H1 (cell line): ENCODE data around the gene CAVIN2. TPM values are rescaled to one million over a fixed set of nuclear protein-coding genes. Genes with fewer than 3 reads are reported as not detected.

Experiments
- CTCF ChIA-PET: fragments of 300-600 bp; sonication (Branson Sonifier 250); formaldehyde crosslinking; loops from one replicate; lab custom pipeline; 2021; ENCODE audit not compliant: partially characterized antibody; lab: Charles Lee
- POLR2A ChIA-PET: fragments of 300-600 bp; sonication (Branson Sonifier 250); formaldehyde crosslinking; loops from one replicate; lab custom pipeline; 2021; ENCODE audit warnings: inconsistent platforms; ENCODE audit not compliant: partially characterized antibody; lab: Charles Lee
- DNase-seq, 2 experiments: peaks; one replicate each; pipeline versions ENCODE4 v3.0.0 to v3.0.0-alpha.2; 2010 to 2022; ENCODE audit warnings: low spot score in 2 of 2, low read depth in 1 of 2, mixed read lengths in 1 of 2
- FAIRE-seq: peaks from 2 replicates; lab custom pipeline; 2011; peaks lifted over from hg19 to GRCh38; lab: Jason Lieb, UNC
- H2AFZ ChIP-seq: 2 replicates; pipeline ENCODE4 v1.8.1; 2012; ENCODE audit warnings: low read length, inconsistent platforms
- H2AK5ac ChIP-seq: 2 replicates; pipeline ENCODE4 v1.6.1; 2013; ENCODE audit warnings: low read depth, low read length
- H2BK120ac ChIP-seq: replicated peaks from 2 replicates; pipeline ENCODE3; 2013; ENCODE audit warnings: low read depth, low read length, inconsistent platforms
- H2BK12ac ChIP-seq: 2 replicates; pipeline ENCODE4 v1.6.1; 2013; ENCODE audit warnings: low read depth, low read length
- H2BK15ac ChIP-seq: 2 replicates; pipeline ENCODE4 v1.6.1; 2013; ENCODE audit warnings: low read length
- H2BK20ac ChIP-seq: 2 replicates; pipeline ENCODE4 v1.6.1; 2013; ENCODE audit warnings: low read length
- H2BK5ac ChIP-seq: 2 replicates; pipeline ENCODE4 v1.6.1; 2013; ENCODE audit warnings: low read depth, low read length
- H3K14ac ChIP-seq: 2 replicates; pipeline ENCODE4 v1.6.1; 2013; ENCODE audit warnings: inconsistent platforms; ENCODE audit not compliant: insufficient read length
- H3K18ac ChIP-seq: 2 replicates; pipeline ENCODE4 v1.6.1; 2013; ENCODE audit warnings: low read length; ENCODE audit errors: extremely low read depth
- H3K23ac ChIP-seq: 2 replicates; pipeline ENCODE4 v1.6.1; 2013; ENCODE audit warnings: inconsistent platforms; ENCODE audit not compliant: insufficient read length
- H3K23me2 ChIP-seq: 2 replicates; pipeline ENCODE4 v1.6.1; 2013; ENCODE audit warnings: low read depth, low read length
- H3K27ac ChIP-seq: 2 replicates; pipeline ENCODE4 v1.6.1; 2011; ENCODE audit warnings: low read depth, low read length, inconsistent platforms
- H3K27me3 ChIP-seq, 4 experiments: replicated peaks in 1 of 4; 1 replicate in 1 of 4; 2 replicates in 3 of 4; pipeline versions ENCODE4 v1.6.1 to v1.8.1; 2011 to 2013; ENCODE audit warnings: low read length in 3 of 4, mild to moderate bottlenecking in 3 of 4, inconsistent platforms in 2 of 4, mixed read lengths in 2 of 4, moderate library complexity in 1 of 4; ENCODE audit not compliant: control insufficient read depth in 3 of 4, insufficient read depth in 3 of 4; ENCODE audit errors: extremely low read depth in 1 of 4
- H3K36me3 ChIP-seq, 4 experiments: 2 replicates each; pipeline versions ENCODE4 v1.6.1 to v1.8.1; 2011 to 2013; ENCODE audit warnings: mild to moderate bottlenecking in 4 of 4, low read length in 3 of 4, moderate library complexity in 2 of 4, control low read depth in 1 of 4, inconsistent platforms in 1 of 4; ENCODE audit not compliant: insufficient read depth in 4 of 4, control insufficient read depth in 2 of 4
- H3K4ac ChIP-seq: replicated peaks from 2 replicates; pipeline ENCODE3; 2013; ENCODE audit warnings: low read length, low read depth, mixed read lengths, inconsistent platforms; ENCODE audit not compliant: insufficient read length
- H3K4me1 ChIP-seq, 4 experiments: replicated peaks in 1 of 4; 1 replicate in 1 of 4; 2 replicates in 3 of 4; pipeline versions ENCODE4 v1.6.1 to v1.8.1; 2011 to 2013; ENCODE audit warnings: low read length in 3 of 4, inconsistent platforms in 2 of 4, mixed read lengths in 1 of 4; ENCODE audit not compliant: insufficient read depth in 4 of 4, control insufficient read depth in 3 of 4
- H3K4me2 ChIP-seq, 2 experiments: 2 replicates each; pipeline versions ENCODE4 v1.6.1 to v1.8.1; 2011 to 2013; ENCODE audit warnings: low read depth in 2 of 2, low read length in 2 of 2, control low read depth in 1 of 2, inconsistent platforms in 1 of 2, mild to moderate bottlenecking in 1 of 2; ENCODE audit not compliant: insufficient read depth in 1 of 2
- H3K4me3 ChIP-seq, 4 experiments: fragments of 200-600, 300-600 bp in 1 of 4; sonication (generic), shearing (Covaris generic), sonication (Bioruptor Twin) in 1 of 4; 2 replicates each; pipeline versions ENCODE4 v1.5.1 to v1.8.1; 2011 to 2016; ENCODE audit warnings: low read length in 4 of 4, low read depth in 3 of 4, control low read depth in 2 of 4, inconsistent platforms in 2 of 4, mild to moderate bottlenecking in 2 of 4, mixed read lengths in 1 of 4, moderate library complexity in 1 of 4; ENCODE audit not compliant: insufficient read depth in 2 of 4; ENCODE audit errors: extremely low read depth in 1 of 4
- H3K56ac ChIP-seq: replicated peaks from 2 replicates; pipeline ENCODE3; 2013; ENCODE audit warnings: low read depth, mild to moderate bottlenecking, mixed read lengths, low read length, inconsistent platforms; ENCODE audit not compliant: insufficient read length
- H3K79me1 ChIP-seq: 2 replicates; pipeline ENCODE4 v1.6.1; 2013; ENCODE audit warnings: low read depth, low read length, control low read depth
- H3K79me2 ChIP-seq, 2 experiments: 2 replicates each; pipeline versions ENCODE4 v1.6.1 to v1.8.1; 2012 to 2013; ENCODE audit warnings: low read length in 2 of 2, mild to moderate bottlenecking in 2 of 2, inconsistent platforms in 1 of 2; ENCODE audit not compliant: insufficient read depth in 2 of 2, control insufficient read depth in 1 of 2
- H3K9ac ChIP-seq, 4 experiments: replicated peaks in 1 of 4; 1 replicate in 1 of 4; 2 replicates in 3 of 4; pipeline versions ENCODE4 v1.6.1 to v1.8.1; 2011 to 2013; ENCODE audit warnings: low read depth in 3 of 4, low read length in 3 of 4, control low read depth in 2 of 4, mild to moderate bottlenecking in 2 of 4, moderate library complexity in 2 of 4, inconsistent platforms in 1 of 4; ENCODE audit errors: extremely low read depth in 1 of 4
- H3K9me3 ChIP-seq, 2 experiments: 2 replicates each; pipeline versions ENCODE4 v1.6.1 to v1.8.1; 2012 to 2013; ENCODE audit warnings: mild to moderate bottlenecking in 2 of 2, moderate library complexity in 2 of 2, control low read depth in 1 of 2, inconsistent platforms in 1 of 2, low read depth in 1 of 2, low read length in 1 of 2, mixed read lengths in 1 of 2; ENCODE audit not compliant: insufficient read depth in 2 of 2
- H4K20me1 ChIP-seq, 2 experiments: replicated peaks in 1 of 2; 2 replicates each; pipeline versions ENCODE3 to v1.8.1; 2011 to 2013; ENCODE audit warnings: inconsistent platforms in 2 of 2, low read length in 2 of 2, mild to moderate bottlenecking in 1 of 2; ENCODE audit not compliant: insufficient read depth in 2 of 2, control insufficient read depth in 1 of 2
- H4K5ac ChIP-seq: 2 replicates; pipeline ENCODE4 v1.6.1; 2013; ENCODE audit warnings: low read length, low read depth, mixed read lengths, inconsistent platforms; ENCODE audit not compliant: insufficient read length
- H4K8ac ChIP-seq: 2 replicates; pipeline ENCODE4 v1.8.0; 2013; ENCODE audit warnings: mild to moderate bottlenecking, moderate library complexity, low read length, inconsistent platforms; ENCODE audit not compliant: insufficient read depth; ENCODE audit errors: extremely low read depth
- H4K91ac ChIP-seq: replicated peaks from 2 replicates; pipeline ENCODE3; 2013; ENCODE audit warnings: low read length, mixed read lengths, inconsistent platforms; ENCODE audit not compliant: insufficient read length
- ATF2 ChIP-seq: IDR thresholded peaks from 2 replicates; pipeline ENCODE4 v1.6.1; 2012; ENCODE audit warnings: low read length, inconsistent platforms
- GTF2F1 ChIP-seq: IDR thresholded peaks from 2 replicates; pipeline ENCODE4 v1.6.1; 2012; ENCODE audit warnings: low read depth, low read length, improper control_type of control experiment, borderline replicate concordance
- SAP30 ChIP-seq: fragments of 300-600 bp; sonication (generic); IDR thresholded peaks from 2 replicates; pipeline ENCODE4 v1.7.1; 2012; ENCODE audit warnings: low read length, moderate library complexity, mild to moderate bottlenecking, inconsistent platforms; ENCODE audit not compliant: insufficient read depth, insufficient replicate concordance
- WGBS, 2 experiments: shearing (Covaris generic) in 1 of 2; methylation state at CpG; one replicate each; pipeline versions ENCODE4 v1.1.6 to v1.1.7; 2013 to 2015; ENCODE audit warnings: low lambda C conversion rate in 2 of 2, mixed read lengths in 2 of 2, inconsistent platforms in 1 of 2, low coverage in 1 of 2, missing lambda C conversion rate in 1 of 2; ENCODE audit not compliant: insufficient replicate concordance in 2 of 2, insufficient coverage in 1 of 2, insufficient read length in 1 of 2; ENCODE audit errors: extremely low coverage in 1 of 2, missing lambda C conversion rate in 1 of 2; 5-methylcytosine and 5-hydroxymethylcytosine counted together
- polyA plus RNA-seq, 7 experiments: library from polyadenylated mRNA; depleted of rRNA in 3 of 7; stranded (reverse) in 5 of 7; unstranded in 2 of 7; fragments of >200 nt in 5 of 7; fragments of 200-250 nt in 2 of 7; gene quantifications; 1 replicate in 5 of 7; 2 replicates in 1 of 7; 4 replicates in 1 of 7; pipeline versions ENCODE4 v1.2.1 to v1.2.3, GENCODE V29; 2011 to 2013; ENCODE audit warnings: missing spikeins in 2 of 7, mixed read lengths in 2 of 7
- total RNA-seq: library from RNA; stranded (reverse); fragmentation: NEBNext Ultra II Directional; extraction: Animal tissue kit (Norgen Biotek cat#: 25700); gene quantifications from 2 replicates; pipeline ENCODE4 v1.2.1, GENCODE V29; 2021

Gene CAVIN2
- total and polyA plus RNA-seq, 2 of the 8 experiments (the other 6 are each of a cell fraction or from before 2014, with no cell fraction given): 0.03 TPM; not detected in 1

GRCh38 chr2:191857886-191858285, 11.0 kb upstream of the CAVIN2 start:
- no peaks in the 10 kb centered on the region for H3K23me2 ChIP-seq
- no peak overlapping the region for H4K8ac ChIP-seq
- H4K5ac ChIP-seq: no peak overlapping the region
- no peaks in the 10 kb centered on the region; a peak in 1 of 7 replicates for H3K4me1 ChIP-seq
- 89% methylated on average over 3 of the region's 3 CpGs; no CpG with 5 or more reads in 1 of the 2 experiments for WGBS, 2 experiments
- no peak overlapping the region for H2BK12ac ChIP-seq
- FAIRE-seq: no peak
- H2BK20ac ChIP-seq: no peak overlapping the region
- no peaks in the 10 kb centered on the region for H3K36me3 ChIP-seq
- no peaks in the 10 kb centered on the region for H3K9me3 ChIP-seq
- H2BK15ac ChIP-seq: no peak overlapping the region
- ChIA-PET CTCF (interaction anchor here (1.4 to 2.9 kb wide), 5 partner anchors 13 to 99 kb away, joined by 4 to 23 read pairs (median 9); no protein-coding TSS in a partner anchor), POLR2A (no interaction called here)
- no peak overlapping the region for H4K91ac ChIP-seq
- H3K79me1 ChIP-seq: no peaks in the 10 kb centered on the region
- H3K4me3 ChIP-seq: no peak overlapping the region
- H3K27me3 ChIP-seq: no peaks in the 10 kb centered on the region
- no peak overlapping the region for H3K9ac ChIP-seq
- no peak overlapping the region for H3K27ac ChIP-seq
- DNase-seq: no peak
- no peak overlapping the region for H3K23ac ChIP-seq
- H3K4ac ChIP-seq: no peak overlapping the region
- H4K20me1 ChIP-seq: no peaks in the 10 kb centered on the region
- H2AFZ ChIP-seq: no peak overlapping the region
- no peak overlapping the region for H3K18ac ChIP-seq
- no peak overlapping the region for H3K56ac ChIP-seq
- H3K79me2 ChIP-seq: no peaks in the 10 kb centered on the region
- H3K4me2 ChIP-seq: no peak overlapping the region
- H3K14ac ChIP-seq: no peak overlapping the region
- H2BK5ac ChIP-seq: no peak overlapping the region
- H2AK5ac ChIP-seq: no peak overlapping the region
- no peak overlapping the region for H2BK120ac ChIP-seq
- no peak for TF ChIP-seq ATF2
- TF ChIP-seq SAP30: no peak
- TF ChIP-seq GTF2F1: no peak
